Activated CD4-positive, alpha-beta T cell treated with anti-CD3 and anti-CD28 coated beads, Interleukin-2, amount 10 ng/mL, durations not matched to agents 24 days and 14 days (primary cell): Measurements from ENCODE around the gene GRAMD2A. TPM values are rescaled to one million over a fixed set of nuclear protein-coding genes. Genes with fewer than 3 reads are reported as not detected.

Experiments
- DNase-seq: peaks from one replicate; pipeline ENCODE4 v3.0.0; 2022
- H3K27ac Mint-ChIP-seq: one replicate; pipeline ENCODE4 v1.8.0; 2022; ENCODE audit warnings: mild to moderate bottlenecking, mixed read lengths
- H3K27me3 Mint-ChIP-seq: one replicate; pipeline ENCODE4 v1.8.0; 2022; ENCODE audit warnings: mixed read lengths
- H3K36me3 Mint-ChIP-seq: one replicate; pipeline ENCODE4 v1.8.0; 2022; ENCODE audit warnings: low read depth, mild to moderate bottlenecking, mixed read lengths
- H3K4me1 Mint-ChIP-seq: one replicate; pipeline ENCODE4 v1.8.0; 2021; ENCODE audit warnings: mixed read lengths
- H3K4me3 Mint-ChIP-seq: one replicate; pipeline ENCODE4 v1.8.0; 2022; ENCODE audit warnings: mild to moderate bottlenecking, moderate library complexity, mixed read lengths
- H3K9me3 Mint-ChIP-seq: one replicate; pipeline ENCODE4 v1.8.0; 2021; ENCODE audit warnings: mixed read lengths
- intact Hi-C: fragments of 100-400 bp; cut with micrococcal nuclease; formaldehyde crosslinking; loops from one replicate; pipeline ENCODE4 v1.15.1; 2023
- total RNA-seq: library from RNA; stranded (reverse); gene quantifications from 2 replicates; pipeline ENCODE4 v1.2.3, GENCODE V29; 2022

The GRAMD2A gene
- total RNA-seq, 1 donor from 2014 or later = 0.21 TPM

DNA sequence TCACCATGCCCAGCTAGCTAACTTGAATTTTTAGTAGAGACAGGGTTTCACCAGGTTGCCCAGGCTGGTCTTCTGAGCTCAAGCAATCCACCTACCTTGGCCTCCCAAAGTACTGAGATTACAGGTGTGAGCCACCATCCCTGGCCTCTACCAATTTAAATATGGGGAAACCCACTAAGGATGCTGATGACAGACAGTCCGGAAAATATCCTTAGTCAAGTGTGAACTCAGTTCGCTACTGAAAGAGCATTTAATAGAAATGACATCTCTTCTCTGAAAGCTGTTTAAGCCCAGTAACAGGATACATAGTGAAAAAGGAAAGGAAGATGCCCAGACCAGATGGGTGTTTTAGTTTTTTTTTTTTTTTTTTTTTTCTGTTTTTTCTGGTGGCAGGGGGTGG lies 7.7 kb upstream of the GRAMD2A start:
- Mint-ChIP-seq H3K27ac (no peak overlapping the region), H3K36me3 (peaks cover 88% of the 10 kb centered on the region), H3K4me1 (peaks cover 34% of the 10 kb centered on the region), H3K27me3 (no peaks in the 10 kb centered on the region), H3K9me3 (no peaks in the 10 kb centered on the region), H3K4me3 (no peak overlapping the region)
- DNase-seq = no peak
- intact Hi-C loops = no loop called here

DNA sequence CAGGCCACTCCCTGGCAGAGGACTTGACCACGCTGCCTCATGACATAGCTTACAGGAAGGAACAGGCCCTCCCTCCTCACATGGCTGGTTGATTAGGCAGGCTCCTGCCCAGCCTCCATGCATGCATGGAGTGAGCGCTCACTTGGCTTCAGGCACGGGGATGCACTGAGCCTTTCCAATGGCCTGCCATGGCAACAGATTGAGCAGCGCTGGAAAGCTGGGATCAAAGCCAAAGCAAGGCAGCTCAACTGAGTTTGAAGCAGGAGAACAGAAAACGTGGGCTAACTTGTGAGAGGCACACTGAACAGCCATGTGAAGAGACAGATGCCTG lies 5.9 kb upstream of the GRAMD2A start:
- Mint-ChIP-seq H3K4me3 (no peak overlapping the region), H3K4me1 (peaks cover 33% of the 10 kb centered on the region), H3K27me3 (no peaks in the 10 kb centered on the region), H3K36me3 (peaks cover 90% of the 10 kb centered on the region), H3K9me3 (no peaks in the 10 kb centered on the region), H3K27ac (peak overlapping the region; percentile 43)
- DNase-seq = no peak
- intact Hi-C loops = no loop called here

DNA sequence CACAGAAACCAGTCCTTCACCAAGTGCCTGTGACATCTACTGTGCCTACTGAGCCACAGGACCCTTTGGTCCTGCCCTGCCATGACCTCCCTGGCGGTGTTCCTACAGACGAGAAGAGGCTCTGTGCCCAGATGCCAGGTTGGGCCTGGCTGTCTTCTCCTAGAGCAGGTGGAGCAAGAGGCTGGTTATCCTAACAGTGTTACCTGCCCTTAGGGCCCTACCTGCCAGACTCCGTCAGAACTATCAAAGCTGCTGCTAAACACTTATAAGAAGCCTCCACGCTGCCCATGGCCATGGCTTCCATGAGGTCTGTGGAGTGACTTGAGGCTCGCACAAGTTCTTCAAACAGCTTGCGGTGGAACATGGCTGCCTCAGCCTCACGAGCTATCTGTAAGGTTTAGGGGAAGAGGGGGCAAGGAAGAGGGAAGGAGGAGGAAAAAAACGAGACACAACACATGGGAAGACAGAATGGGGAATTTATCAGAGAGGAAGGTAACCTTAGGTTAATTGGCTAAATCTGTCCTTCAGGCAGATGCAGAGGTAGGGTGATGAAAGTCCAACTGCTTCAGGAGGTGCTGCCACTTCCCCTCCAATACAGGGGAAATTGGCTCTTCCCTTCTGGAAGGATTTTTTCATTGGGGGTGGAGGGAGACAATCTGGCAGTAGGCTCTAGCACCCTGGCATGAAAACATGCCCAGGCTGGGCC lies 5.4 kb upstream of the GRAMD2A start:
- H3K4me3 Mint-ChIP-seq = no peak overlapping the region
- H3K36me3 Mint-ChIP-seq = peaks cover 90% of the 10 kb centered on the region
- H3K27me3 Mint-ChIP-seq = peaks cover 2% of the 10 kb centered on the region
- DNase-seq = no peak
- H3K27ac Mint-ChIP-seq = peak overlapping the region; percentile 43
- peaks cover 34% of the 10 kb centered on the region for H3K4me1 Mint-ChIP-seq
- intact Hi-C loops = no loop called here
- H3K9me3 Mint-ChIP-seq = no peaks in the 10 kb centered on the region

DNA sequence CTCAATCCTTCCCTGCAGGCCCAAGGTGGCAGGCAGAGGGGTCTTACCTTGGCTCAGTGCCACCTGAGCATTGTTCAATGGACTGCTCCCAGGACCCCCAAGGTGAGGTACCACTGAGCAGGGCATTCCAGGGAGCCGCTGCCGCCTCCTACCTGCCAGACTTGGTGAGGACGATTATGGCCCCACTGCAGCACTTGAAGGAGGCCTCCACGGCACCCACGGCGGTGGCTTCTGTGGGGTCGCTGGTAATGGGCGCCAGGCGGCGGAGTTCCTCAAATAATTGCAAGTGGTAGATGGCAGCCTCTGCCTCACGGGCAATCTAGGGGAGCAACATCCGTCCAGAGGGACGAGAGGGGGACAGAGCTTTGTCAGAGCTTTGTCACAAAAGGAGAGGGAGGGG lies 4.7 kb upstream of the GRAMD2A start:
- Mint-ChIP-seq H3K36me3 (peaks cover 88% of the 10 kb centered on the region), H3K4me3 (no peak overlapping the region), H3K27me3 (peaks cover 5% of the 10 kb centered on the region), H3K9me3 (no peaks in the 10 kb centered on the region), H3K27ac (no peak overlapping the region), H3K4me1 (peaks cover 37% of the 10 kb centered on the region)
- no peak for DNase-seq
- intact Hi-C loops = no loop called here

DNA sequence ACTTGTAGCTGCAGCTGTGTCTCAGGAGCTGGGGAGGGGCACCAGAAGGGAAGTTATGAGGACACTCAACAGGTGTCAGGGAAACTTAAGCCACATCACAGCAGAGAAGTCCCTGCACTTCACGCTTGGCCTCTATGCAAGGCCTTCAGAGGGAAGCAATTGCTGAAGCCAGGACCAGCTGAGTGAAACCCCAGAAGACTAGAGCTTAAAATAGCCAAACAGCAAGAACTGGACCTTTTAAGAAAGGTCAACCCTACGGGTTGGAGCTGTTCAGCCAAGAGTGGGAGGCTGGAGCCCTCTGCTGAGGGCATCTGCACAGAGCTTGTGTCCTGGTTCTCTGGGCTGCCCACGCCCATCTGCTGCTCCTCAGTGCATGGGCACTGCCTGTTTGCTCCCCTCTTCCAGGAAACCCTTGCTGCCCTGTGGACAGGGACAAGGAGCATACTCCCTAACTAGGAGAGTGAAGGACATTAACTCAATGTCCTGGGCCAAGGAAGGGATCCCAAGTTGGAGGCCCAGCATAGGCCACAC lies 3.9 kb upstream of the GRAMD2A start:
- intact Hi-C loops = no loop called here
- H3K4me3 Mint-ChIP-seq = no peak overlapping the region
- no peak overlapping the region for H3K27ac Mint-ChIP-seq
- peaks cover 82% of the 10 kb centered on the region for H3K36me3 Mint-ChIP-seq
- H3K4me1 Mint-ChIP-seq = peaks cover 30% of the 10 kb centered on the region
- H3K9me3 Mint-ChIP-seq = no peaks in the 10 kb centered on the region
- no peak for DNase-seq
- peaks cover 7% of the 10 kb centered on the region for H3K27me3 Mint-ChIP-seq

DNA sequence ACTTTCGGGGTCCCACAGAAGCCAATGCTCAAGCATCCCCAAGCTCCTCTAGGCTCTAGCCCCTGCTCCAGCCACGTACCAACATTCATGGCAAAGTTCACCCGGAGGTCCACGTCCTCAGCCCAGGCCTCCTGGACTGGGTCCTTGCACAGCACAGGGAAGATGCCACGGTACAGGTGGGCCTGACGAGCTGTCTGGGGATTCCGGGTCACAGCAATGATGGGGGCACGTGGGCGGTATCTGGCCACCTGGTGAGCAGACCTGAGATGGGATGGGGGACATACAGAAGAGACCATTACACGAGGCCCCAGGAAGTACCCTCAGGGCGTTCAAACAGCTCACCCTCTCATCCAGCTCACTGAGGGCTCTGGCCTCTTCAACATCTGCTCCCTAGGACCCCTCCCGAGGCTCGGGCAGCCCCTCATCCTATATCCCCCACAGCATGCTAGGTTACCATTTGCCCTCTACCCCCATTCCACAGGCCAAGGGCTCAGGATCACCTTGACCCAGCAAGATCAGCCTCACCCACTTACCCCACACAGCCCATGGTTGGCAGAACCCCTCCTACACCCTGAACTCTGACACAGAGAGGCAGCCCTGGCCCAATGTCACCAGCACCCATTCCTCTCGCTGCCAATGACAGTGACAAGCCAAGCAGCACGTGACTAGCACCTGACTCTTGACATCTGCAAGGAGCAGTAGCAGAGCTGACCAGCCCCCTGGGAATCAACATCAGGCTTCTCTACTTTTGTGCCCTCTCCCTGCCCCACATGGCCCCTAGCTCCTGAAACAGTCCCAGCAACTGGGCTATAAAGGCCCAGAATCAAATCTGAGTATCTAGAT lies 3.0 kb upstream of the GRAMD2A start:
- Mint-ChIP-seq H3K36me3 (peaks cover 74% of the 10 kb centered on the region), H3K27ac (peak overlapping the region; percentile 42), H3K9me3 (no peaks in the 10 kb centered on the region), H3K4me3 (no peak overlapping the region), H3K4me1 (peaks cover 26% of the 10 kb centered on the region), H3K27me3 (peaks cover 9% of the 10 kb centered on the region)
- intact Hi-C loops = no loop called here
- DNase-seq = no peak

DNA sequence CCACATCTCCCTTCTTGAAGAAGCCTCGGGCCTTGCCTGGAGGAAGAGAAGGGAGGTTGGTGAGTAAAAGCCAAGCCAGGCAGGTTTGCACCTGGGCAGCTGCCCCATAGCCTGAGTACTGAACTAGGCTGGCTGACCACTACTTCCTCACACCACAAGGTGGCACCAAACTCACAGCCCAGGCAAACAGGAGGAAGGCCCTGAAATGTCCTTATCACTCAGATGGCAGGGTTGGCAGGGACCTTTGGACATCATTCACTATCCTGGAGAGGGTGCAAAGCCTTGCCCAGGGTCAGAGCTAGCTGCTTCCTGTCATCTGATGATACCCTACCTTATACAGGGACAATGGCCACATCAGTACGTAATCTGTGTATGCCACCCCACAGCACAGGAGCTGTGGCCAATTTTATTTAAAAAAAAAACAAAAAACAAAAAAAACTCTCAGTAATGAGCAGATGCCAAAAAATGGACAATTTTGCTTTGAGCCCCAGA lies 2.2 kb upstream of the GRAMD2A start:
- no peaks in the 10 kb centered on the region for H3K9me3 Mint-ChIP-seq
- peak; percentile 92 for DNase-seq
- peaks cover 9% of the 10 kb centered on the region for H3K27me3 Mint-ChIP-seq
- intact Hi-C loops = loop anchor here (2.0 to 5.0 kb wide), 2 partner anchors 33 to 73 kb away; partner anchors contain the start of genes PARP6 and PKM
- peaks cover 25% of the 10 kb centered on the region for H3K4me1 Mint-ChIP-seq
- peaks cover 66% of the 10 kb centered on the region for H3K36me3 Mint-ChIP-seq
- H3K27ac Mint-ChIP-seq = no peak overlapping the region
- H3K4me3 Mint-ChIP-seq = no peak overlapping the region

DNA sequence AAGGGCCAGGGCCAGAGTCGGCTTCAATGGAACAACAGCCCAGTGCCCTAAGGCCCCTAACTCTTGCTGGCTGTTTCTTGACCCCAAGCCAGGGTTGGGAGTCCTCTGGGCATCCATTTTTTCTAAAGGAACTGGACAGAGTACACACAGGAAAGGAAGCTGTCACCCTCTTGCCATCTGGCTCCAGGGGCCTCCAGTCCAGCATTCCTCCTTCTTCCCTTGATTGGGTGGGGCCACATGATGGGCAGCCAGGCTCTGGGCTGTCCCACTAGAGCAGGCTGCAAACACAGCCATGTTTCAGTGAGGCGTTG lies 1.6 kb upstream of the GRAMD2A start:
- DNase-seq = no peak
- H3K27ac Mint-ChIP-seq = no peak overlapping the region
- intact Hi-C loops = loop anchor here (2.0 to 5.0 kb wide), 2 partner anchors 33 to 74 kb away; partner anchors contain the start of genes PARP6 and PKM
- H3K4me1 Mint-ChIP-seq = peaks cover 21% of the 10 kb centered on the region
- no peak overlapping the region for H3K4me3 Mint-ChIP-seq
- peaks cover 60% of the 10 kb centered on the region for H3K36me3 Mint-ChIP-seq
- no peaks in the 10 kb centered on the region for H3K9me3 Mint-ChIP-seq
- peaks cover 11% of the 10 kb centered on the region for H3K27me3 Mint-ChIP-seq

DNA sequence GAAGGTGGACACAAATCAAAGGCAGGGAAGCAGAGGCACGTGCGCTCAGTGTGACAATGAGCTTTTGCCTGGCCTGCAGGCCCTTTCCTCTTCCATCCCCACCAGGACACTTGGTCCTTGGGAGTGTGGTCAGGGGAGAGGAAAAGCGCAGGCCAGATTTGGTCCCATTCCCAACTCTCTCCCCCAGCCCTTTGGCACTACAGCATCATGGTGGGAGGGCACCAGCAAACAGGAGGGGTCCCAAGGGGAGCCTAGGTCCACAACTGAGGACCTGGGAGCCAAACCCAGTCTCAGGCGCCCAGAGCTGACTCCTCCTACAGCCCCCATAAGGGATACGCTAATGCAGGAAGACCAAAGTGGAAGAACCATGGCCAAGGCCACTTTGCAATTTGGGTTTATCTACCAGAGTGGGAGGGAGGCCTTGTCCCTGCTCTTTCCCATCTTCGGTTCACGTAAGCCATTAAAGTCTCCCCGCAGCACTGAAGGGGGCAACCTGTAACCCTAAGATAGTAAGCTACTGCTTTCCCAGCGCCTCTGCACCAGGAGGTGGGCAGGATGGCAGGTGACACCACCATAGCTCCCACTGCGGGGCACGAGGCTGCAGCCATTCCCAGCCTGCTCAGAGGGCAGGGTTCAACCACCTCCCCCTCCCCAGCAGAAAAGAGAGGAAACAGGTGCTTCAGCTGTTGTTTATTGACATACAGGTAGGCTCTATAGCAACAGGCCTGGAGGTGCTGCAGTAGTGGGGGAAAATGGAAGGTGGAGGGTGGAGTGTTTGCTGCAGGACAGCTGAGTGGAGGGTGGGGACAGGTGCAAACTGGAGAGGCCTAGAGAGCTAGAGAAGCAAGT lies 993 bp upstream of the GRAMD2A start:
- peaks cover 21% of the 10 kb centered on the region for H3K4me1 Mint-ChIP-seq
- H3K36me3 Mint-ChIP-seq = peaks cover 54% of the 10 kb centered on the region
- intact Hi-C loops = loop anchor here (2.0 to 5.0 kb wide), 2 partner anchors 34 to 74 kb away; partner anchors contain the start of genes PARP6 and PKM
- H3K27ac Mint-ChIP-seq = no peak overlapping the region
- peak overlapping the region; percentile 69 for H3K4me3 Mint-ChIP-seq
- no peak for DNase-seq
- H3K27me3 Mint-ChIP-seq = peaks cover 12% of the 10 kb centered on the region
- no peaks in the 10 kb centered on the region for H3K9me3 Mint-ChIP-seq

DNA sequence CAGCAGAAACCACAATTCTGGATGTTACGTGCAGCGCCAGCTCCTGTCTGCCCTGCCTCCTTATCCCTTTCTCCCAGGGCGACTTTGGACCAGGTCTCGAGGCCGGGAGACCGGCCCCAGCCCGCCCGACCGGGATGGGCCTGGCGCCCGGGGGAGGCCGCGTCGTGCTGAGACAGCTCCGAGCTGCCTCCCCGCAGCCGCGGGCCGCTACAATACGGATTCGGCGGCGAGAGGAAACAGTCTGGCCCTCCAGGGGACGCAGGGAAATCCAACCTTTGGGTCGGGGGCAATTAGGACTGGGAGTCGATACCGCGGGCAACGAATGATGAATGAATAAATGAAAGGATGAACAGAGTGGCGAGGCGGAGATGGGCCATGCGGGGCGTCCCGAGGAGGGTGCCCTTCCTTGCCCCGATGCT lies 537 bp downstream of the GRAMD2A start:
- DNase-seq = no peak
- peaks cover 17% of the 10 kb centered on the region for H3K27me3 Mint-ChIP-seq
- H3K27ac Mint-ChIP-seq = no peak overlapping the region
- intact Hi-C loops = loop anchor here (5.0 kb wide), 1 partner anchor 35 kb away; the partner anchor contains the start of gene PKM
- H3K4me3 Mint-ChIP-seq = no peak overlapping the region
- peaks cover 17% of the 10 kb centered on the region for H3K4me1 Mint-ChIP-seq
- H3K36me3 Mint-ChIP-seq = peaks cover 42% of the 10 kb centered on the region
- no peaks in the 10 kb centered on the region for H3K9me3 Mint-ChIP-seq

DNA sequence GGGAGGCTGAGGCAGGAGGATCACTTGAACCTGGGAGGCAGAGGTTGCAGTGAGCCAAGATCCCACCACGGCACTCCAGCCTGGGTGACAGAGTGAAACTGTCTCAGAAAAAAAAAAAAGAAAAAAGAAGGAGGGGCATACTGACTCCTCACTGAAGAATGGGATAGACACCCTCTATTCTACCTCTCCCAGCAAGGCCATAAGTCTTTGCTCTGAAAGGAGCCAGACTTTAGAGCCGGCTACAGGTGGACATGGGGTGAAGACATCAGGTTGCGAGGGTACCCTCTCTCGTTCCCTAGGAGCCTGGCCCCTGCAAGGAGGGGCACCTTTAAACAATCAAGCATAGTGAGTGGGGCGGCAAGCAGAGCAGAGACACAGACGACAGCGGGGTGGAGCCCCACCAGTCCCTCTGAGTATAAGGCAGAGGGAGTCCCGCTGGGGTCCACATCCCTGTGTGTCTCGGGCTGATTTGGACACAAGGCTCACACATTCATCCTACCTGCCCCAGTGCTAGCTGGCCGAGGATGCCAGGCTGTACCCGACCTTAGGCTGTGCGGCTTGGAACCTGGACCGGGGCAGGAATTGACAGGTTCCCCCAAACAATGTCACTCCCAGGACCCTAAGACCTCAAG lies 1.1 kb downstream of the GRAMD2A start:
- Mint-ChIP-seq H3K36me3 (peaks cover 39% of the 10 kb centered on the region), H3K27me3 (peaks cover 19% of the 10 kb centered on the region), H3K9me3 (no peaks in the 10 kb centered on the region), H3K27ac (peak overlapping the region; percentile 20), H3K4me3 (no peak overlapping the region), H3K4me1 (peaks cover 17% of the 10 kb centered on the region)
- intact Hi-C loops = loop anchor here (5.0 kb wide), 1 partner anchor 36 kb away; the partner anchor contains the start of gene PKM
- DNase-seq = no peak

DNA sequence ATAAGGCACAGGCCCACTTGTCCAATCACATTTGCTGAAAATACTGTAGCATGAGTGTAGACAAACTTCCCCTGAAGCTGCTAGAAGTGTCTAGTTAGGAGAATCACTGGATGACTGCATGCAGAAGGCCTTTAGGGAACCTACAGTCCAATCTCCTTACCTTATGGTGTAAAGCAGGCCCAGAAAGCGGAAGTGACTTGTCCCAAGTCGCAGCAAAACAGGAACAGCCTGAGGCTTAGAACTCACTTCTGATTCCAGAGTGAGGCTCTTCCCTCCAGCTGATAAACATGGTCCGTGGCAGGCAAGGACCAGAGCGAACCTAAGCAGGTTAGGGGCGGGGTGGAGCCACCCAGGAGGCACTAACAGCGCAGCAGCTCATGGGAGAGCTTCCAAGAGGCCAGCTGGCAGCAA lies 2.5 kb downstream of the GRAMD2A start:
- Mint-ChIP-seq H3K4me3 (no peak overlapping the region), H3K36me3 (peaks cover 26% of the 10 kb centered on the region), H3K27me3 (peaks cover 26% of the 10 kb centered on the region), H3K27ac (no peak overlapping the region), H3K4me1 (peaks cover 12% of the 10 kb centered on the region), H3K9me3 (no peaks in the 10 kb centered on the region)
- no peak for DNase-seq
- intact Hi-C loops = loop anchor here (5.0 kb wide), 1 partner anchor 37 kb away; the partner anchor contains the start of gene PKM

DNA sequence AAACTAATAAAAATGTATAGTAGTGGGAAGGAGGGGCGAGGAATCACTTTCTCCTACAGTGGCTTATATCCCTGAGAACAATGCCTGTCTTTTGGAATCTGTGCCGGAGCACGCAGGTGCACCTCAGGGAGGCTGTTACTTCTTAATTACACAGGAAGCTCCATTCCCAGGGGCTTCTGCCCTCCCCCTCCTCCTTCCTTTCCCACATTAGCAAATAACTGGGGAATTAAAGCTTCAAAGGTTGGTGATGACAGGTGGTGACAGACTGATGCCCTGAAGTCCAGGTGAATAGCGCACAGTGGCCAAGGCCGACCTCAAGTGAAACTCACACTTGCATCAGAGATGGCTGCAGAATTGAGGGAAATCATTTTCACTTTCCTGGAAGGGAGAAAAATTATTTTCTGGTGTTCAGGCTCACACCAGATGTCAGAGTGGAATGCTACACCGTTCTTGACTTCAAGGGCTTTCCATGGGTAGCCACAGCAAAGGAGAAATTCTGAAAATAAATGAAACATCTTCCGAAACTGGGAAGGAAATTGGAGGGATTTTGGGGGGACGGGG lies 3.7 kb downstream of the GRAMD2A start:
- peaks cover 15% of the 10 kb centered on the region for H3K36me3 Mint-ChIP-seq
- H3K4me1 Mint-ChIP-seq = peaks cover 10% of the 10 kb centered on the region
- no peak overlapping the region for H3K4me3 Mint-ChIP-seq
- intact Hi-C loops = no loop called here
- no peak for DNase-seq
- H3K27me3 Mint-ChIP-seq = peaks cover 35% of the 10 kb centered on the region
- no peak overlapping the region for H3K27ac Mint-ChIP-seq
- H3K9me3 Mint-ChIP-seq = no peaks in the 10 kb centered on the region
